GM20431 (cell line): ENCODE results near the gene STX5.
"Not testable (repeated sequence)": the region's sequence is repeated elsewhere in the genome, so short reads cannot be mapped to it uniquely, and the experiment has no call there.

Experiments
- in situ Hi-C: fragments of 300-500 bp; cut with MseI, MboI; formaldehyde crosslinking; loops from one replicate; pipeline ENCODE4 v1.15.0; 2020; ENCODE audit warnings: low sequenced_read_pairs; ENCODE audit not compliant: unreplicated experiment

The STX5 gene

GRCh38 chr11:62832336-62833234, 734 bp upstream of the STX5 start, which contains the start of gene TEX54:
Gene TEX54 (minus strand): TSS chr11:62832841.
- in situ Hi-C loops: no loop called here

- in situ Hi-C loops: no loop called here
These were observed 839 bp downstream of the STX5 start for GRCh38 chr11:62830904-62831519.

GRCh38 chr11:62828130-62828529, 3.7 kb downstream of the STX5 start:
- in situ Hi-C loops: not testable (repeated sequence)

DNA sequence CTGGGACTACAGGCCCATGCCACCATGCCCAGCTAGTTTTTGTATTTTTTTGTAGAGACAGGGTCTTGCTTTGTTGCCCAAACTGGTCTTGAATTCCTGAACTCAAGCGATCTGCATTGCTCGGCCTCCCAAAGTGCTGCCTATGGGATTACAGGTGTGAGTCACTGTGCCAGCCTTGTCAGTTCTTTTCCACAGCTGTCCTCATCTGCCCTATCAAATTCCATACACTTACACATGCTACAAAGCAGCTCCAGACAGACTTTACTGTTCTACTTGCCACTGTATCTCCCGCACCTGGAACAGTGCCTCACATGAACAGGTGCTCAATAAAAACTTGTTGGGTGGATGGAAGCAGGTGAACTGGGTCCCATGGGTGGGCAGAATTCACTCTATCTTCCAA, 8.2 kb downstream of the STX5 start:
- in situ Hi-C loops: no loop called here

DNA sequence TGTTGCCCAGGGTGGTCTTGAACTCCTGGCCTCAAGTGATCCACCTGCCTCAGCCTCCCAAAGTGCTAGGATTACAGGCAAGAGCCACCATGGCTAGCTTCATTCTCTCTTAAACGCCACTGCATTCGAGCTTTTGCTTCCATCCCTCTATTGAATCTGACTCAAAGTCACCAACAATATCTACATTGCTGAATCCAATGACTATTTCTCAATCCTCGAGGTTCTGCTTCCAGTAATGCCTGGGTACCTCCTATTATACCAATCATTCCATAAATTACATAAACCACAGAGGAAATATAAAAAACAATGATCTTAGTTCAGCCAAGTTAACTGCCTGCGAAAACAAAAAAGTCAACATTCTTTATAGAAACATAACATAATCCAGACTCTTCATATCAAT, 14.7 kb downstream of the STX5 start:
- in situ Hi-C loops: no loop called here

DNA sequence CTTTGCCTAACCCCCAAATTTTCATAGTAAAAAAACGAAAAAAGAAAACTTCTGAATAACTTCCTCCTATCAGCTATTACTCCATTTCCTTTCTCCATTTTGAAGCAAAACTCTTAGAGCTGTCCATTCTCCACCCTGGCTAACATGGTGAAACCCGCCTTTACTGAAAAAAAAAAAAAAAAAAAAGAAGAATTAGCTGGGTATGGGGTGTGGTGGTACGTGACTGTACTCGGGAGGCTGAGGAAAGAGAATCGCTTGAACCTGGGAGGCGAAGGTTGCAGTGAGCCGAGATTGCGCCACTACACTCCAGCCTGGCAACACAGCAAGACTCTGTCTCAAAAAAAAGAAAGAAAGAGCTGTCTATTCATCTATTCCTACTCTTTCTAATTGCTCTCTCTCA, 15.3 kb downstream of the STX5 start:
- in situ Hi-C loops: no loop called here

GRCh38 chr11:62811659-62812058, 20.2 kb downstream of the STX5 start:
- in situ Hi-C loops: no loop called here

GRCh38 chr11:62810748-62811147, 21.1 kb downstream of the STX5 start:
- in situ Hi-C loops: no loop called here

DNA sequence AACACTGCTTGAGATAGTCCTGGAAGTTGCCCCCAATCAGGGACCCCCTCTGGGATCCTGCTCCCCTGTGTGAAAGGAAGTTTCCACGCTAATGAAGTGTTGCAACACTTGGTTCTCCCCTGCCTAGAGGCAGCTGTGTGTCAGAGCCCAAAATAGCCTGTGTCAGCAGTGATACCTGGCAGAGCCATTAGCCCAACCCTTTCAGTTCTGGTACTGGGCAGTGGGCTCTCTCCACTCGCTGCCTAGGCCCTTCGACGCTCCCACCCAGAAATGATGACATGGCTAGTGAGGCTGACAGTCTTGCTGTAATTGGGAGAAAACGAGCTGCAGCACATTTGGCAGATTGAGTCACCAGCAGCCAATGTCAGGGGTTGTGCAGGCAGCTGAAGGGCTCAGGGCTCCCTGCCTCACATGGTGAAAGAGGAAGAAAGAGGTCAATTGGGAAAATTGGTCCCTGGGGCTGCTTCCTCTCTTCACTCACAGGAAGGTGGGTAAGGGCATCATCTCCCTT, 25.2 kb downstream of the STX5 start:
- in situ Hi-C loops: no loop called here

GRCh38 chr11:62805961-62806441, 25.9 kb downstream of the STX5 start:
- in situ Hi-C loops: no loop called here

- in situ Hi-C loops: no loop called here
These were observed 26.6 kb downstream of the STX5 start, which contains the start of gene NXF1 for GRCh38 chr11:62805076-62805892. Gene NXF1 (minus strand): TSS chr11:62805440. CDS start chr11:62805356, 84 bp downstream.

DNA sequence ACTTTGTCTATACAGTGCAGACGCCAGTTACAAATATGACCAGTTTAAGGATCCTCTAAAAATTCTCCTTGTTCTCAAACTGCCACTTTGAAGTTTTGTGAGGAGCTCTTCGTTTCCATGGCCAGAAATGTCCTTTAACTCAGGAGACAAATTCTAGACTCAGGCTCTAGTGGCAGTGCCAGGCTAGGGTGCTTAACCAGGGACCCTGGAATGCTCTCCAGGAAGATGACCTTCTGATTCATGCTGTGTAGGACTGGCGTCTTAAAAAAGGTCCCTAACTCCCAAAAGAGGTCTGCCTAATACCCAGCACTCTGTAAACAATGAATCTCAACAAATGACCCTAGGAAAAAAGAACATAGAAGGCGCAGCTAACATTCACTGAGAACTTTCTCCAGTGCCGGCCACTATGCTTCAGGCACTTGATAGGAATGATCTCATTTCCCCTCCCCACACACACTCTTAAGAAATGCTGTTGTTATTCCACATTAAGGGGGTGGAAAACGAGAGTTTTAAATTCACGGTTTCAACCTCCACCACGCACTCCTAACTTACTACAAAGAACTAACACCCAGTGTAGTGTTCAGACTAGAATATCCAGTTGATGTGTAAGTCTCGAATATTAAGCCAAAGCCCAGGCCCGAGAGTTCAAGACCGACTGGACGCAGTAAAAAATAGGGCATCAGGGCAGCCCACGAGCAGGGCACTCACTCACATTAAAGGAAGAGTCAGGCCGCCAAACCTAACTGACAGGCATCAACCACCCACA, 27.4 kb downstream of the STX5 start:
- in situ Hi-C loops: no loop called here

- in situ Hi-C loops: no loop called here
These were observed 30.8 kb downstream of the STX5 start for GRCh38 chr11:62801071-62801470.

- in situ Hi-C loops: no loop called here
These were observed 32.4 kb downstream of the STX5 start for GRCh38 chr11:62799486-62799885.

GRCh38 chr11:62796281-62796680, 35.6 kb downstream of the STX5 start:
- in situ Hi-C loops: no loop called here

- in situ Hi-C loops: no loop called here
These were observed 37.6 kb downstream of the STX5 start for GRCh38 chr11:62794201-62794775.

DNA sequence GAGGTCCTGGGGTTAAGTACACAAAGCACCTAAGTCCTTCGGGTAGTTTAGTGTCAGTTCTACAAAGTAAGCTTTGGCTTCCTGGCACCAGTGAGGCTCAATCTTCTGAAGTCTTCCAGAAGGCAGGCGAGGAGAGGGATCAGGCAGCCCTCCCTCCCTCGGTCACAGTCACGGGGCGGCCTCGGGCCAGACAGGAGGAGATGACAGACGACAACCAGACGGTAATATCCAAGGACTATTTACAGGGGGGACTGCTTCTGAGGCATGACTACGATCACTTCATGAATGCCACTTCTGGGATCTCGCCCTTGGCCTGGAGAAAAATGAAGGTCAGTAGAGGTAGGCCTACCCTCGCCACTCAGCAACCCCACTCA, 39.7 kb downstream of the STX5 start:
- in situ Hi-C loops: no loop called here

DNA sequence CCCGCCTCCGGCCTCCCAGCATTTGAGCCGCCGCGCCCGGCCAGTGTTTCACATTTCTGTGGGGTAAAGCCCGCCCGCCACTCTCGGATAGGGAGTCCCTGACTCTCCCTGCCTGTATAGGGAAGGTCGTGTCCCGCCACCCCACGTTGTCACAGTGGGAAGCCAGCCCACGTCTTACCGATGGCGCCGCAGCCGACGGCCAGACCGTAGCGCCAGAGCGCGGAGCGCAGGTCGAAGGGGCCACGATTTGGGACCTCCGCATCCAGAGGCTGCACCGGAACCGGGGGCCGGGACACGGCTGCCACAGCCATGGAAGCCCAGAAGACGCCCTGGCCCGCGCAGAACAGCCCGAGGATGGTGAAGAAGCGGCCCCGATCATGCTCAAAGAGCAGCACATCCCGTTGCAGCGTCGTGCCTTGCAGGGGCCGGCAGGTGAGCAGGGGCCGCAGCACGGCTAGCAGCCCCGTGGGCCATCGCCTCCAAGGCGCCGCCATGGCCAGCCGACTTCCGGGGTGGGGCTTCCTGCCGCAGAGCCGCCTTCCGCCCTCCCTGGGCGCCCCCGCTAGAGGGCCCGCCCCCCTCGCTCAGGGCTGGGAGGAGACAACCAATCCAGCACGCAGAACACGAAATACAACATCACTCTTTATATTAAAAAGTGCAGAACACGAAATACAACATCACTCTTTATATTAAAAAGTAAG, 40.2 kb downstream of the STX5 start, which contains the start of gene TMEM223:
TMEM223 (minus strand) TSS at position 506 of the 701 bp plus-strand sequence; CDS start at position 494, 12 bp downstream.
- in situ Hi-C loops: no loop called here
